Prostate gland (tissue), 2 donors: ENCODE results near the gene PACSIN1.

Experiments
- POLR2A ChIP-seq: fragments of 450-650 bp; IDR thresholded peaks from one replicate; pipeline ENCODE4 v1.6.1; 2016; ENCODE audit warnings: antibody characterized with exemption, mild to moderate bottlenecking
- POLR2AphosphoS5 ChIP-seq: sonication (generic); formaldehyde crosslinking; IDR thresholded peaks from one replicate; pipeline ENCODE4 v1.6.1; 2017; ENCODE audit warnings: antibody characterized with exemption
- TF ChIP-seq, protein P1 (sequence below), 4 experiments: fragments of 200-600 bp in 2 of 4; fragments of 450-650 bp in 2 of 4; sonication (generic) in 2 of 4; IDR thresholded peaks; 1 replicate in 3 of 4; 2 replicates in 1 of 4; pipeline ENCODE4 v1.5.1; 2016 to 2019; ENCODE audit warnings: antibody characterized with exemption in 4 of 4, mild to moderate bottlenecking in 2 of 4, moderate library complexity in 2 of 4

DNA sequence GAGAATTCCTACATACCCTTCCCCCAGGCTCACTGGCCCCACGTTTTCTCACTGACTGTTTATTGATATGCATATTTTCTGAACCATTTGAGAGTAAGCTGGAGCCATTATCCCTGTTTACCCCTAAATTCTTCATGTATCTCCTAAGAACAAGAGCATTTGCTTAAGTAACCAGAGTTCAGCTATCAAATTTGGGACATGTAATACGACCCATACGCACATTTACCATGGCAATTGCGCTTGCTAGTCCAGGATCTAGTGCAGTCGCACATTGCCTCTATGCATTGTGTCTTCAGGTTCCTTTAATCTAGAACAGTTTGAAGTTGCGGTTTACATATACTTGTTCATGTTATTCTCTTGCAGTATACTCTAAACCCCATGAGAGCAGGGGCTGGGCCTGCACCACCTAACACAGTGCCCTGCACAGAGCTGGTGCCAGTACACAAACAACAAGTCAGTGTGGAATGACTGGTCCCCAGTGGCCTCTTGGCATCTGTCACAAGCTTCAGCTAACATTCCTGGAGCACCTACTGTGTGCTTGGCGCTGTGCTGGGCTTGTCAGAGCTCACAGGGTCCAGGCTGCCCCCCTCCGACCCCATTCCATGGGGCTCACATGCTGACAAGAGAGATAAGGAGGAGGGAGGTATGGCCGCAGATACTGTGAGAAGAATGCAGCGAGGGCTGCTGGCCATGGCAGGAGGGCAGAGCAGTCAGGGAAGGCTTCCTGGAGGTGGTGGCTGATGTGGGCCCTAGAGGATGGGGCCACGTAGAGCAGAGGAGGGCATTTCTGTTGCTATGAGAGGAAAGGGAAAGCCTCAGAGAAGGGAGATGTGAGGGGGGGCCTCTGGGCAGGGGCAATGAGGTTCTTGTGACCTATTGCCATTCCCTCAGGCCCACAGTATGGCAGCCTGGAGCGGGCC, 62.1 kb downstream of the PACSIN1 start:
- TF ChIP-seq, protein P1, sequence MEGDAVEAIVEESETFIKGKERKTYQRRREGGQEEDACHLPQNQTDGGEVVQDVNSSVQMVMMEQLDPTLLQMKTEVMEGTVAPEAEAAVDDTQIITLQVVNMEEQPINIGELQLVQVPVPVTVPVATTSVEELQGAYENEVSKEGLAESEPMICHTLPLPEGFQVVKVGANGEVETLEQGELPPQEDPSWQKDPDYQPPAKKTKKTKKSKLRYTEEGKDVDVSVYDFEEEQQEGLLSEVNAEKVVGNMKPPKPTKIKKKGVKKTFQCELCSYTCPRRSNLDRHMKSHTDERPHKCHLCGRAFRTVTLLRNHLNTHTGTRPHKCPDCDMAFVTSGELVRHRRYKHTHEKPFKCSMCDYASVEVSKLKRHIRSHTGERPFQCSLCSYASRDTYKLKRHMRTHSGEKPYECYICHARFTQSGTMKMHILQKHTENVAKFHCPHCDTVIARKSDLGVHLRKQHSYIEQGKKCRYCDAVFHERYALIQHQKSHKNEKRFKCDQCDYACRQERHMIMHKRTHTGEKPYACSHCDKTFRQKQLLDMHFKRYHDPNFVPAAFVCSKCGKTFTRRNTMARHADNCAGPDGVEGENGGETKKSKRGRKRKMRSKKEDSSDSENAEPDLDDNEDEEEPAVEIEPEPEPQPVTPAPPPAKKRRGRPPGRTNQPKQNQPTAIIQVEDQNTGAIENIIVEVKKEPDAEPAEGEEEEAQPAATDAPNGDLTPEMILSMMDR (IDR thresholded peaks at IDR 0.05) = no peak
- TF ChIP-seq POLR2AphosphoS5 = no peak
- TF ChIP-seq POLR2A = no peak
